HG03060 (cell line): ENCODE data around the gene CSAD.
"Not testable (repeated sequence)": the region's sequence is repeated elsewhere in the genome, so short reads cannot be mapped to it uniquely, and the experiment has no call there.

Experiments used
- ATAC-seq: cut with Tn5 transposase; IDR thresholded peaks from one replicate; pipeline ENCODE4 v1.9.1; 2021; ENCODE audit warnings: low read depth, moderate number of reproducible peaks; ENCODE audit not compliant: unreplicated experiment

Gene CSAD

GRCh38 chr12:53113951-53114350 lies 66.8 kb downstream of the CSAD start:
- no peak for ATAC-seq

GRCh38 chr12:53113136-53113705 lies 67.5 kb downstream of the CSAD start:
- no peak for ATAC-seq

- ATAC-seq: not testable (repeated sequence)
These were observed 68.3 kb downstream of the CSAD start for GRCh38 chr12:53112431-53112830.
